Erythroblast (primary cell): ENCODE measurements around the gene C17orf50.

Experiments used
- GATA1 ChIP-seq: IDR thresholded peaks from 2 replicates; pipeline ENCODE4 v1.6.1; 2011; ENCODE audit warnings: low read depth, mild to moderate bottlenecking, control low read depth, low read length, moderate library complexity
- POLR2A ChIP-seq: IDR thresholded peaks from 2 replicates; pipeline ENCODE4 v1.6.1; 2011; ENCODE audit warnings: mild to moderate bottlenecking, low read length

- no peak for TF ChIP-seq POLR2A
- TF ChIP-seq GATA1 = no peak
These were observed 30.2 kb downstream of the C17orf50 start for GRCh38 chr17:35790841-35791240.
